ENCODE measurements around the gene STEAP2. TPM values are rescaled to one million over a fixed set of nuclear protein-coding genes. Genes with fewer than 3 reads are reported as not detected.
A peak's percentile ranks its signal among the peaks of the same experiment; 100 is the strongest.
"Not testable (repeated sequence)": the region's sequence is repeated elsewhere in the genome, so short reads cannot be mapped to it uniquely, and the experiment has no call there.

Gene STEAP2
- total RNA-seq, 1 donor, result 9.8 TPM

DNA sequence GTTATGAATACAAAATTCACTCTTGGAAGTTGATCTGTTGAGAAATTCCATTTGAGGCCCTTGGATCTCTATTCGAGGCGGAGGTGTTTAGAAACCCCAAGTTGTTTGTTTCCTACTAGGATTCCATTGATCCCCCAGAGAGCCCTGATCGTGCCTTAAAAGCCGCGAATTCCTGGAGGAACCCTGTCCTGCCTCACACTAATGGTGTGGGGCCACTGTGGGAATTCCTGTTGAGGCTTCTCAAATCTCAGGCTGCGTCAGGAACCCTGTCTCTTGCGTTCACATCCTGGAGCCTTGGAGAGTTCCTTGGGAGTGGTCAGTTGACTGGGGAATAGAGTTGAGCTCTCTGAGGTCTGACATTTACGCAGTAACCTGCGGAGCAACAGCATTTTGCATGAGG lies 34.6 kb downstream of the STEAP2 start:
- Histone ChIP-seq H2AFZ (ENCODE audit: low read length) (peak overlapping the region; percentile 79), H3K4me1 (ENCODE audit: insufficient read depth, low read length) (peaks cover 27% of the 10 kb centered on the region), H3K27me3 (ENCODE audit: insufficient read depth, low read length) (no peaks in the 10 kb centered on the region), H4K20me1 (ENCODE audit: insufficient read depth, low read length) (no peaks in the 10 kb centered on the region), H3K36me3 (ENCODE audit: insufficient read depth, low read length) (no peaks in the 10 kb centered on the region), H3K4me2 (ENCODE audit: insufficient read depth, low read length) (peak overlapping the region; percentile 83), H3K27ac (ENCODE audit: low read depth, low read length) (peak overlapping the region; percentile 92), H3K9me3 (ENCODE audit: low read depth, low read length) (no peaks in the 10 kb centered on the region), H3K79me2 (ENCODE audit: insufficient read depth, low read length) (peaks cover 11% of the 10 kb centered on the region), H3K4me3 (ENCODE audit: insufficient read depth, low read length) (peak overlapping the region; percentile 77)
- peak; percentile 29 for DNase-seq (ENCODE audit: insufficient read length, low spot score, missing footprints)
- TF ChIP-seq, protein P1, sequence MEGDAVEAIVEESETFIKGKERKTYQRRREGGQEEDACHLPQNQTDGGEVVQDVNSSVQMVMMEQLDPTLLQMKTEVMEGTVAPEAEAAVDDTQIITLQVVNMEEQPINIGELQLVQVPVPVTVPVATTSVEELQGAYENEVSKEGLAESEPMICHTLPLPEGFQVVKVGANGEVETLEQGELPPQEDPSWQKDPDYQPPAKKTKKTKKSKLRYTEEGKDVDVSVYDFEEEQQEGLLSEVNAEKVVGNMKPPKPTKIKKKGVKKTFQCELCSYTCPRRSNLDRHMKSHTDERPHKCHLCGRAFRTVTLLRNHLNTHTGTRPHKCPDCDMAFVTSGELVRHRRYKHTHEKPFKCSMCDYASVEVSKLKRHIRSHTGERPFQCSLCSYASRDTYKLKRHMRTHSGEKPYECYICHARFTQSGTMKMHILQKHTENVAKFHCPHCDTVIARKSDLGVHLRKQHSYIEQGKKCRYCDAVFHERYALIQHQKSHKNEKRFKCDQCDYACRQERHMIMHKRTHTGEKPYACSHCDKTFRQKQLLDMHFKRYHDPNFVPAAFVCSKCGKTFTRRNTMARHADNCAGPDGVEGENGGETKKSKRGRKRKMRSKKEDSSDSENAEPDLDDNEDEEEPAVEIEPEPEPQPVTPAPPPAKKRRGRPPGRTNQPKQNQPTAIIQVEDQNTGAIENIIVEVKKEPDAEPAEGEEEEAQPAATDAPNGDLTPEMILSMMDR (IDR thresholded peaks at IDR 0.05; ENCODE audit: extremely low read depth, low read depth, low read length), result no peak

- Histone ChIP-seq H3K79me2 (ENCODE audit: insufficient read depth, low read length) (peaks cover 11% of the 10 kb centered on the region), H3K27me3 (ENCODE audit: insufficient read depth, low read length) (no peaks in the 10 kb centered on the region), H3K27ac (ENCODE audit: low read depth, low read length) (no peak overlapping the region), H2AFZ (ENCODE audit: low read length) (no peak overlapping the region), H3K9me3 (ENCODE audit: low read depth, low read length) (no peaks in the 10 kb centered on the region), H4K20me1 (ENCODE audit: insufficient read depth, low read length) (no peaks in the 10 kb centered on the region), H3K36me3 (ENCODE audit: insufficient read depth, low read length) (no peaks in the 10 kb centered on the region), H3K4me1 (ENCODE audit: insufficient read depth, low read length) (peaks cover 33% of the 10 kb centered on the region), H3K4me2 (ENCODE audit: insufficient read depth, low read length) (no peak overlapping the region), H3K4me3 (ENCODE audit: insufficient read depth, low read length) (no peak overlapping the region)
- no peak for DNase-seq (ENCODE audit: insufficient read length, low spot score, missing footprints)
- TF ChIP-seq, protein P1 (IDR thresholded peaks at IDR 0.05; ENCODE audit: extremely low read depth, low read depth, low read length), result no peak
These were observed 37.2 kb downstream of the STEAP2 start for GRCh38 chr7:90248706-90249105.

DNA sequence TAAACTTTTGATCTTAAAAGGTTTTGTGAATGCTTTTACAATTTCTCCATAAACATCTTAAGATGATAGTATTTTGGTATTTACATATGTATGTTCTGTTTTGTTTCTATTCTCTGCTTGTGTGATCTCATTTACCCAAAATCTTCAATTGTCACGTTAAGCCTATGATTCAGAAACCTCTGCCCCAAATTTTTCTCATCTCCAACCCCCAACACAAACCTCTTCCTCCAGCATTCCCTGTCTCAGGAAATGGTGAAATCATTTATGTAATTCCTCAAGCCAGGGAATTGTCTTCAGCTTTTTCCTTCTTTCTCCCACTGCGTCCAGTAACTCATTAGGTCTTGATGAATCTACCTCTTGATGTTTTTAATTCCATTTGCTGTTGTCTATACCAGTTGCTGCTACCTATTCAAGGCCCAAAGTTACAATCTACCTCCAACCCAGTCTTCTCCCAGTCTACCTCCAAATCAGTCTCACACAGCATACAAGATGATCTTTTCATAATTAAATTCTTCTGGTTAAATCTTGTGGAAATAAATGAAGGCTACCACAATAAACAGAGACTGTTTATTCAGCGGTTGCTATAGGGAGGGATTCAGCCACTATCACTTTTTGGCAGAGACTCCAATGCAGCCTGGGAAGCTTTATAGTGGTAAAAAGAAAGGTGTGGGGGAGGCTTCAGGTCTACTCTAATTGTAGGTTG lies 39.2 kb downstream of the STEAP2 start:
- H3K4me3 ChIP-seq (ENCODE audit: insufficient read depth, low read length), result peak overlapping the region; percentile 18
- TF ChIP-seq, protein P1 (IDR thresholded peaks at IDR 0.05; ENCODE audit: extremely low read depth, low read depth, low read length), result no peak
- H3K4me2 ChIP-seq (ENCODE audit: insufficient read depth, low read length), result peak overlapping the region; percentile 71
- H3K4me1 ChIP-seq (ENCODE audit: insufficient read depth, low read length), result peaks cover 28% of the 10 kb centered on the region
- peak overlapping the region; percentile 94 for H3K27ac ChIP-seq (ENCODE audit: low read depth, low read length)
- H4K20me1 ChIP-seq (ENCODE audit: insufficient read depth, low read length), result no peaks in the 10 kb centered on the region
- peak overlapping the region; percentile 74 for H2AFZ ChIP-seq (ENCODE audit: low read length)
- no peaks in the 10 kb centered on the region for H3K27me3 ChIP-seq (ENCODE audit: insufficient read depth, low read length)
- H3K9me3 ChIP-seq (ENCODE audit: low read depth, low read length), result no peaks in the 10 kb centered on the region
- peaks cover 5% of the 10 kb centered on the region for H3K79me2 ChIP-seq (ENCODE audit: insufficient read depth, low read length)
- peak; percentile 13 for DNase-seq (ENCODE audit: insufficient read length, low spot score, missing footprints)
- H3K36me3 ChIP-seq (ENCODE audit: insufficient read depth, low read length), result no peaks in the 10 kb centered on the region

DNA sequence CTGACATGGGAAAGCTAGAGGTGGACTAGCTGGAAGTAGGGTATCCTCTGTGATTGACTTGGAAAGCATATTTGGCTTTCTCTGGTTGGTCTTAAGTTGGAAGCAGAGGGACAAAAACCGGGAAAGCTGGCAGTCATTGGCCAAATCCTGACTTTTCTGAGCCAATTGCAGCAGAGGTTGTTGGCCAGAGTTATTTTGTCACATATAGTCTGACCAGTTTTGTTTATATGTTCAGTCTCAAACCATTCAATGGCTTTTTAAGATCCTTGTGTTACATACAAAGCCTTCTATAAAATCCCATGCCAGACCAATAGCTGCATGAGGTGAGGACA lies 39.7 kb downstream of the STEAP2 start:
- Histone ChIP-seq H3K4me2 (ENCODE audit: insufficient read depth, low read length) (peak overlapping the region; percentile 71), H3K79me2 (ENCODE audit: insufficient read depth, low read length) (peaks cover 5% of the 10 kb centered on the region), H3K4me3 (ENCODE audit: insufficient read depth, low read length) (peak overlapping the region; percentile 18), H3K9me3 (ENCODE audit: low read depth, low read length) (no peaks in the 10 kb centered on the region), H4K20me1 (ENCODE audit: insufficient read depth, low read length) (no peaks in the 10 kb centered on the region), H3K36me3 (ENCODE audit: insufficient read depth, low read length) (no peaks in the 10 kb centered on the region), H3K27ac (ENCODE audit: low read depth, low read length) (peak overlapping the region; percentile 94), H3K4me1 (ENCODE audit: insufficient read depth, low read length) (peaks cover 25% of the 10 kb centered on the region), H2AFZ (ENCODE audit: low read length) (peak overlapping the region; percentile 74), H3K27me3 (ENCODE audit: insufficient read depth, low read length) (no peaks in the 10 kb centered on the region)
- DNase-seq (ENCODE audit: insufficient read length, low spot score, missing footprints), result peak; percentile 53
- TF ChIP-seq, protein P1 (IDR thresholded peaks at IDR 0.05; ENCODE audit: extremely low read depth, low read depth, low read length), result no peak

- H3K27ac ChIP-seq (ENCODE audit: low read depth, low read length); H3K9me3 ChIP-seq (ENCODE audit: low read depth, low read length); H4K20me1 ChIP-seq (ENCODE audit: insufficient read depth, low read length); DNase-seq (ENCODE audit: insufficient read length, low spot score, missing footprints); H3K27me3 ChIP-seq (ENCODE audit: insufficient read depth, low read length); H2AFZ ChIP-seq (ENCODE audit: low read length); H3K4me1 ChIP-seq (ENCODE audit: insufficient read depth, low read length); H3K4me2 ChIP-seq (ENCODE audit: insufficient read depth, low read length); H3K36me3 ChIP-seq (ENCODE audit: insufficient read depth, low read length); H3K79me2 ChIP-seq (ENCODE audit: insufficient read depth, low read length); H3K4me3 ChIP-seq (ENCODE audit: insufficient read depth, low read length): not testable (repeated sequence)
These were observed 44.5 kb downstream of the STEAP2 start for GRCh38 chr7:90256011-90256410.

All from osteoblast (primary cell).